ENCODE measurements around the gene CDT1.
A peak's percentile ranks its signal among the peaks of the same experiment; 100 is the strongest.

The CDT1 gene

DNA sequence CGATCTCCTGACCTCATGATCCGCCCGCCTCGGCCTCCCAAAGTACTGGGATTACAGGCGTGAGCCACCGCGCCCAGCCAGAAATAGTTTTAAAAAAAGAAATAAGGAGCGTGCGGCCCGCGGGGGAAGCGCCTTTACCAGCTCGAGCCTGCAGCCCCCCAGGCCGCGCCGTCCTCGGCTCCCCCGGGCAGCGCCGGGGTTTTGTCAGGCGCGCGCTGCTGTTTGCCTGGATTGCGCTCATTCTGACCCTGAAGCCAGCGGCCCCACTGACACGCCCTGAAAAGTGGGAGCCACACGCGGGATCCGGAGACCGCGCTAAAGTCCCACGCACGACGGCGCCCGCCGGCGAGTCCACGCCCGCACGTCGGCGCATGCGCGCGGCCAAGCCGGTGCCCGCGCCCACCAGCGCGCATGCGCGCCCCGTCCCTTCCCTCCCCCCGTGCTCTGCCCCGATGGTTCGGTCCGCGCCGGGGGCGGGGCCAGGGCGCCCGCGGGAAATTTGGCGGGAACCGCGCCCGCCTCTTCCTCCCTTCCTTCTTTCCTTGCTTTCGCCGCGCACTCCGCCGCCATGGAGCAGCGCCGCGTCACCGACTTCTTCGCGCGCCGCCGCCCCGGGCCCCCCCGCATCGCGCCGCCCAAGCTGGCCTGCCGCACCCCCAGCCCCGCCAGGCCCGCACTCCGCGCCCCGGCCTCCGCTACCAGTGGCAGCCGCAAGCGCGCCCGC, at the start of gene CDT1:
CDT1 (plus strand) TSS at position 526 of the 724 bp plus-strand sequence; CDS start at position 569, 43 bp downstream.
- peak; percentile 98 for DNase-seq

DNA sequence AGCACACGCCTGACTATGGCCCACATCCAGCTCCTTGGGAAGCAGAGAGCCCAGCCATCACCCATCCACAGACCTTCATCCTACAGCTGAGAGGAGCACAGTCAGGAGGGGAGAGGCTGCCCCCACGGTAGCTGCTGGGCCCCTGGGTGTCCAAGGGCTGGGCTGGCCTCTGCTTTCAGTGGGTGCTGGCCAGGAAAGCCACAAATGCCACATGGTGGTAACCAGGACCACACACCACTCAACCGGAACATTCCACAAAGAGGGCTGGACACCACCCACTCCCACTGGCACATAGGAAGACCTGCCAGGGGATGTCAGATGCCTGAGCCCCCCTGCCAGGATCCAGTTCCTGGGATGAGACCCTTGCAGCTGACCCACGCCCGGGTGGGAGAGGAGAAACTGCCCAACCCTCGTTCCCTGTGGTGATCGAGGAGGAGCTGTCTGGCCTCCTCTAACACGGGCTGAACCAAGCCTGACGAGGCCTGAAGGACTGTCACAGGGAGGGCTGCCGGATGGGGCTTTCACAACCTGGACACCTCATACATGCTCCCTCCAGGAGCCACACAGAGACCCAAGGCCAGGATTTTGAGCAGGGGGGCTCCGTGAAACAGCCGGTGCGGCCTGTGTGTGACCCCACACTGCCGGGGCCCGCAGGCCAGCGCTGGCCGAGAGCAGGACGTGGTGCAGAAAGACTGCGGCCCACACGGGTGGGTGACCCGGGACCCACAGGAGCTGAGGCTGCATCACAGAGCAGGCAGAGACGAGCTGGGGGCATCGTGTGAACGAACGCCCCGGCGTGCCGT, 49.3 kb upstream of the CDT1 start:
- no peak for DNase-seq

DNA sequence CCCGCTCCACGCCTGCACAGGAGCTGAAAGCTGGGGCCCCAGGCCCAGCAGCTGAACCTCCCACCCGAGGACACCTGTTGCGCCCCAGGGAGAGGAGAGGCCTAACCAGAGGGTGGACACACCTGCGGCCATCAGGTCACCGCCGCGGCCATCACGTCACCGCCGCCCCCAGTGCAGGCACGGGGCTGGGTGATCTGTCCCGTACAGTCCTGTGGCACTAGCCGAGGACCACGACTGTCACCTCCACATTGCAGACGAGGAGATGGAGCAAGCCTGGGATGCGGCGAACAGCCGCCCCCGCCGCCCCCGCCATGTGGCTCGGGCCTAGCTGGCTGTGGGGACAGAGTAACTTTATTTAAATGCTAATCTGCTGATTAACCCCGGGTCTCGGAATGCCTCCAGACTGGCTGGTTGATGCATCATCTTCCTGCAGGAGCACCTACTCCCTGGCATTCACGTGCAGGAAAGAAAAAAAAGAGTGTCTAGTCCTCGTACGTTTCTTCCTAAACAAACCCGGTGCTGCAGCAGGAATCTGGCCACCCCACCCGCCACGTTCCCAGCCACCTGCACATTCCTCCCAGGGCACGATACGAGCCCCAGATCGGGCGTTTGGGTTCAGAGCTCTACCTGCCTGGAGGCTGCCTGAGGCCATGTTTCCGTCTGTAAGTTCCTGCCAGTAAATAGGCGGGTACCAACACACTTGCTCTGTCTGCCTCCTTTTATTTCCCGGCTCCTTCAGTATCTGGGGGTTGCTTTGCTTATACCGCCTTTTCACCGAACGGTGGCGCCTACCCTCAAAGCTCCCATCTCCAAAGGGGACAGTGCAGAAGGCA, 48.5 kb upstream of the CDT1 start:
- DNase-seq: no peak

DNA sequence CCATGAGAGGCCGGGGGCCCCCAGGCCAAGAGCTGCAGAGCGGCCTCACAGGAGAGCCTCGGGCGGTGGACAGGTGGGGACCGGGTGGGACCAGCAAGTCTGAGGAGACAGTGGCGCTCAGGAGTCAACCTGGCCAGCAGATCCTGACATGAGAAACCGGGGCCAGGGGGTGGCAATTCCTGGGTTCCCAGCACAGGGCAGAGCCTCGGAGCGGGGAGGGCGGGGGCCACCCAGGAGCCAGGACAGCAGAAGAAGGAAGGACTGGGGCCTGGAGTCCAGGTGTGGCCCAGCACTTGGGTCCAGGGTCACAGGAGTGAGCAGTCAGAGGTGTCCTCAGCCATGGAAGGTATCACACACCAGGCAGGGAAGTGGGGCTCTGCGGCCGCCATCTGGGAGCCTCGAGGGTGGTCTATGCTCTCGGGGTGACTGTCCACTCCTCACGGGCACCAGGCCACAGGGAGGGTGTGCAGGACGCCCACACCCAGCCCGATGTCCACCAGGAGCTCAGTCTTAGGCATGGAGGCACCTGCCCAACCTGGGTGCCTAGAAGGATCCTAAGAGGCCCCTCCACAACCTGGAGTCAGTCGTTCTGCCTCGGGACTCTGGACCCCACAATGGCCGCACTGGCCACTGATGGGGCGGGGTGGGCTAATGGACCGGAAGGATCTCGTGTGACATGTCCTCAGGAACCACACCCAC, 47.7 kb upstream of the CDT1 start:
- no peak for DNase-seq

DNA sequence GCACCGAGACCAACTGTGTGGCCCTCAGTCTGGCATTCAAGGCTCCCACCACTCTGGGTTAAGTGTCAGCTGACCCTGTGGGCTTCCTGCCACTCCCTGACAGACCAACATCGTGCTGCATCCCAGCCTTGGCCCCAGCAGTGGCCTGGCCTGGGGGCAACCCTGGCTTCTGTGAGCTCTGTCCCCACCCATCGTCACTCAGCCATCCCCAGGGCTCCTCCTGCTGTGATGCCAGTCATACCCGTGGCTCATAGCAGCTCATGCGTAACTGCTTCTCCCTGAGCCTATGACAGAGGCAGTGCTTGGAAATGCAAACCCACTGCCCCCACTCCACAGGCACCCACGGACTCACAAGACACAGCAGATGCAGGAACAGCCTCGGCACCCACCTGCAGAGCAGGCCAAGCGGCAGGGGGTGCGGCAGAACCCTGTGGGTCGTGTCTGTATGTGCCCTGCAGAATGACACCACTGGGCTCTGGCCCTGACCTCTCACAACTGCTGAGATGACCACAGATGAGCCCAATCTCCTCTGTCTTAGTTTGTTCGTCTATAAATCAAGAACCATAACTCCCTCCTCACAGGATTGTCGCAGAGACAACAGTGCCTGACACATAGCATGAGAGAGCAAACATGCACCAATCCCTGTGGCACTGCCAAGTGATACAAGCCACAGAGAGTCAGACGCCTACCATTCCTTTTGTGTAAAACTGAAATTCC, 45.2 kb upstream of the CDT1 start:
- no peak for DNase-seq

DNA sequence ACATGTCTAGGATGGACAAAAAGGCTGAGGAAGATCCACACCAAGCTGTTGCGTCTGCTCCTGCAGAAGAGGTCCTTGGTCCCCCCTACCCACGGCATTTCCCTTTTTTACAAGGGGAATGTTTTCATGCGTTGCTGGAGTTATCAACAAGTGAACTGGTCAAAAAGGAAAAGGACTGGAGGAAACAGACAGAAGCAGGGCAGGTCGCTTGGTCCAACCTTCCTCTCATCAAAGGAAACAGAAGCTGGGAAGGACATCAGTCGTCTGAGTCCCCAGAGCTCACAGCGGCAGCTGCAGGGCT, 44.7 kb upstream of the CDT1 start:
- no peak for DNase-seq

DNA sequence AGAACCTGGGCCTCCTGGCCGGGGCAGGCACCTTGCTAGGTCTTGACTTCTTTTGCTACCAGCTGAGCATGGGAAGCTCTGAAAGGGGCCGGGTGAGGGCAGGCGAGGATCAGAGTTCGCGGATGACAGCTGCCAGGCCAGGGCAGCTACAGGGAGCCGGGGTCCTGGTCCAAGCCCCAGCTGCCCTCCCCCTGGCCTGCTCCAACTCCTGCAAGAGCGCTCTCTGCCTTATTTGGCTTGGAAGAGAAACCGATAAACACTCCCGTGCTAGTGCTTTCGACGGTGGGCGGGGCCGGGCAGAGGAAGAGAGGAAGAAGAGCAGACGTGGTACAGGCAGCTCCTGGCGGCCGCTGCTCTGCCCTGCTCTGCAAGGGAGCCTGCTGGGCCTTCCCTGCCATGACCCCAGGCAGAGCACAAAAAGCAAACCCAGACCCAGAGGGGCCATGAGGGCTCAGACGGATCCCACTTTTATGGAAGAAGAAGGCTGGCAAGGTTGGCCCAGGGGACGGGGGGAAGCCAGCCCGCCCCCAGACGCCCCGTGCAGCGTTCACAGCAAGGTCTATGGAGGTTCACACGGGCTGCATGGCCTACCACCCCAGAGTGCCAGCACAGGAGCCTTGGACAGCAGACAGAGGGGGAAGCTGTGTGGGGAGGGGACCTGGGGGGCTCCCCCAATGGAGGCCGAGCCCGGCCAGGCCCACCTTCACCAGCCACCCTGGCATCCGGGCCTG, 44.2 kb upstream of the CDT1 start:
- DNase-seq: no peak

DNA sequence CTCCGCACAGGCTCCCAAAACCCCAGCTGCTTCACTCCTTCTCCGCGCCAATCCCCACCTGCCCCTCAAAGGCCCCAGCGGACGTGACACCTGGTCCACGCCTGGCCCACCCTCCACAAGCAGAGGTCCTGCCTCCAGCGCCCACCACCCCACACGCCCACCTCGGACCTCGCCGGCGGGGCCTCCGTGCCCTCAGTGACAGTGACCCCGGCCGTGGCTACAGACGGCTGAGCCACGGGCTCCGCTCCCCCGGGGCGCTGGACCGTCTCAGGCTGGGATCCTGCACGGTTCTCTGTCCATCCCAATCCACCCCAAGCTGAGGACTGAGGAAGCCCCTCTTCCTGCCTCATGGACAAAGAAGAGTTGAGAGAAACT, 43.6 kb upstream of the CDT1 start:
- DNase-seq: no peak

DNA sequence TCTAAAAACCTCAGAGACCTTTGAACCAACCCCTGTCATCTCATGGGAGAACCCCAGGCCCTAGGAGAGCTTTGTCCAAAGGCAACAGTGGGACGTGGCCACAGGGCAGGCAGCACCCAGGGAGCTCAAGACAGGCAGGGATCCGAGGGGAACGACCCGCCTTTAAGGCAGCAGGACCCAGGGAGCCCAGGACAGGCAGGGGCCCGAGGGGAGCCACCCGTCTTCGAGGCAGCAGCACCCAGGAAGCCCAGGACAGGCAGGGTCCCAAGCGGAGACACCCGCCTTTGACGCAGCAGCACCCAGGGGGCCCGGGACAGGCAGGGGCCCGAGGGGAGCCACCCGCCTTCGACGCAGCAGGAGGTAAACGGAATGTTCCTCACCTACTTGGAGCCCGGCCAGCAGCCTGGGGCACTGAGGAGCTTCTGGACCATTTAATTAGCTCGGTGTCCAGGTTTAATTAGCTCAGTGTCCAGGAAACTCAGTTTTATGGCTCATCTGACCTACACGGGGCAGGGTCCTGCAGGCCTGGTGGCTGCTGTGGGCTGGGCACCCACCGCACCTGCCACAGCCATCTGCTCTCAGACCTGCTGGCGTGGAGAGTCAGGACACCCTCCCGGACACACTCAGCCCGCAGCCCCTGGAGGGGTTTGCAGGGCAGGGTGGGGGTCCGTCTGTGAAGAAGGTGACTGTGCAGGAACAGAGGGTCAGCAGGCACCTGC, 43.0 kb upstream of the CDT1 start:
- no peak for DNase-seq

DNA sequence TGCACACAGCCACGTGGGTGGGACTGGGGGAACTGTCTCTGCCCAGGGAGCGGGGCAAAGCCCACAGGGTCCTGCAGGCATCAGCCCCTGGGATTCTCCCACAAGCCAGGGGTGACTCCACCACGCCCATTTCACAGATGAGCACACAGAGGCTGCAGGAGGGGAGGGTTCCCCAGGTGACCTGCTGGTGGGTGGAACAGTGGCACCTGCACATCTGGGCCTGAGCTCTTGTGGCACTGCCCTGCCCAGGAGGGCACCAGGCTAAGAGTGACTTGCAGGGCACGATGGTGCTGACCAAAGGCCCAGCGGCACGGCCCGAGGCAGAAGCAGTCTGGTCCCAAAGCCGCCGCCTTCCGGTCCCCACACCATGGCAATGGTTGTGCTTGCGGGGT, 42.5 kb upstream of the CDT1 start:
- no peak for DNase-seq

DNA sequence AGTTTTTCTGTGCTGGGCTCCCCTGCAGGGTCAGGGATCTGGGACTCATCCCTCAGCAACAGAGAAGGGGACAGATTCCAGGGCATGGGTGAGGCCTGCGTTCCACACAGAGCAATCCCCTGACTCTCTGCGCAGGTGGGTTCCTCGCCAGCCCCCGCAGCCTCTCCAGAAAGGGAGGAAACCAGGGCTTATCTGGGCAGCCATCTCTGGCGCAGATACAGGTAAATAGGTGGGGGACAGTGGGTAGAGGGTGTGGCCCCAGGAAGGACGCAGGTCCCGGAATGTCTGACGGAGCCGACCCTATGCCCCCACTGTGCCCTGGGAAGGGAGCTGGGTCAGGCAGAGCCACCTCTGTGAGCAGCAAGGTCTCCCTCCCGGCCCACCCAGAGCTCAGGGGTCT, 41.8 kb upstream of the CDT1 start:
- no peak for DNase-seq

DNA sequence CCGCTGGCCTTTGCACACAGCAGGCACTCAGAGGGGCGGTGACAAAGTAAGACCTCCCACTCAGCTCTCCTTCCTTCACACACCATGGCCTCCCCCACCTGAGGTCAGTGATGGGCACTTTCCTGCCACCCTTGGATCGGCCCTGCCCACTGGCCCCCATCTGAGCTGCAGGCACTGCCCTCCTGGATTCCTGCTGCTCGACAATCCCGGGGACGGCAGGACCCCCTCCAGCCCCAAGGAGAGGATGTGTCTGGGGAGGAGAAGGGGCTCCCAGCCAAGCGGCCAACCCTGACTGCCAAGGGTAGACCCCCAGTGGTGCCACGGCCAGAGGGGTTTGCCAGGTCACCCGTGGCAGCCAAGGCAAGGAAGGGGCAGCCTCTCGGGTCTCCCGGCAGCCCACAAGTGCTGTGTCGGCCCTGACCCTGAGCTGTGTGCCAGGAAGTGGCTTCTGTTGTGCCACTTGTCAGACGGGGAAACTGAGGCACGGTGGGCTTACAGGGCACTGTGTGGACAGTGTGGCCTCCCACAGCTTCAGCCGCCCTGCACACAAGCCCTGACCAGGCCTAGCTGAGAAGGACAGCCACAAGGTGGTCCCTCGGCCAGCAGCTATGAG, 41.2 kb upstream of the CDT1 start:
- DNase-seq: no peak

DNA sequence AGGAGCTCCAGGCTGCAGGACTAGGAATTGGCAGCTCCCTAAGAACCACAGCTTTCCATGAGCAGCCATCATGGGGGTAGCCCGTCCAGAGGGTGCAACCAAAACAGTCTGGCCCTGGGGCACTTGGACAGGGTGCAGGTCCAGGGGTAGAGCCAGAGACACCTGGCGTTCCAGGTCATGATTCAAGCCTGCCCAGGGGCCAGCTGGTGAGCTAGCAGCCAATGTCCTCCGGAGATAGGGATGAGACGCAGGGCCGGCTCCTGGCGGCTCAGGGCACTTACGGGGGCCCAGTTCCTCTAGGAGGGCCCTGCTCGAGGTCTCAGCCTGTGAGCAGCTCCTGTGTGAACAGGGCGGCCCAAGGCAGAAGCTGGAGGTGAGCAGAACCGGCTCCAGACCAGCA, 40.6 kb upstream of the CDT1 start:
- no peak for DNase-seq

DNA sequence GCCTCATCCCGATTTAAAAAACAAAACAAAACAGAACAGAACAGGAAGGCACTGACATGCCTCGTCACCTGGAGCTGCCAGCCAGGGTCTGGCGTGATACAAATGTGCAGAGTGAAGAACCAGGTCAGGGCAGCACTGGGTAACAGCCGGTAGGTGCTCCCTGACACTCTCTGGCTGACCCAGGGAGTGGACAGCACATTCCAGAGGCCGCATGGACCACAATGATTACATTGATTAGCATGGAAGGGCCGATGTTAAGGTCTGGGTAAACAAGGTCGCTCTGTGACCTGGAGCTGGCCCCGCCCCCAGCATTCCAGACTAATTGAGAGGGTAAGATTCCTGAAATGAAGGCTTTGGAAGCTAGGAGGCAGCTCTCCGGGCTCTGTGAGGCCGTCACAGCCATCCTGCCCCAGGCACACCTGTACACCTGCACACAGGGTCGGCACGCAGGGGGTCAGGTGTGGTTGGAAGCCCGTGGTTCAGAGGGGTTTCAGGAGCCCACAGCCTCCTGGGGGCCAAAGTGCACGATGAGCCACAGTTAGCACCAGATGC, 40.0 kb upstream of the CDT1 start:
- DNase-seq: no peak

DNA sequence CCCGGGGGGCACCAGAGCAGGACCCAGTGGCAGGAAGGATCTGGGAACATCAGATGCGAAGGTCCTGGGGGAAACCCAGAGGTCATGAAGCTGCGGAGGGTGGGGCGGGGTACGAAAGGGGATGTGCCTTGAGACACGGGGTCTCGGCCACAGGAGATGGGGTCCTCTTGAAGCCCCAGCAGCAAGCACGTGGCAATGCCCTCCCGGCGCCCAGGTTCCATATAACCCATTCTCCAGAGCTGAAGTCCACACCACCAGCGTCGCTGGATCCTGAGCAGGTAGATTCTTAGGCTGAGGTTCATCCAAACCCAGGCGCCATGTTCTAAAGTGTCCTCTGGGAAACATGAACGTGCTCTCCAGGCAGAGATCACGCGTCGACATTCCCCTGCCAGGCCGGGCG, 39.5 kb upstream of the CDT1 start:
- no peak for DNase-seq

DNA sequence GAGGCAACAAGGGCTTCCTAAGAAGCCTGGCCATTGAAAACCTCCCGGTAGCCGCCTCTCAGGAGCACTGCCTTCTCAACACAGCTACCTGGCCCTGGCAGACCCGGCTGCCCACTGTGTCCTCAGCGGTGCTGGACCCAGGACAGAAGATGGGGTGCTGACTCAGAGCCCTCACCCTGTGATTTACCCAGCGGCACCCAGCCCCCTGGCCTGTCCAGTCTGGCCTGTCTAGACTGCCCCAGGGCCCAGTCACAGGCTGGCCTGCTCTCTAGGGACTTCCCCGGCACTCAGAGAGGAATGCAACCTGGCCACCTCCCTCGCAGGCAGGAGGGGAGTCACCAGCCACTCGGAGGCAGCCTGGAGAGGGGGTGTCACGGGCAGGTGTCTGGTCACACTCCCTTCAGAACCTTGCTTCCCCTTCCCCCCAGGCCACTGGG, 38.7 kb upstream of the CDT1 start:
- DNase-seq: no peak

DNA sequence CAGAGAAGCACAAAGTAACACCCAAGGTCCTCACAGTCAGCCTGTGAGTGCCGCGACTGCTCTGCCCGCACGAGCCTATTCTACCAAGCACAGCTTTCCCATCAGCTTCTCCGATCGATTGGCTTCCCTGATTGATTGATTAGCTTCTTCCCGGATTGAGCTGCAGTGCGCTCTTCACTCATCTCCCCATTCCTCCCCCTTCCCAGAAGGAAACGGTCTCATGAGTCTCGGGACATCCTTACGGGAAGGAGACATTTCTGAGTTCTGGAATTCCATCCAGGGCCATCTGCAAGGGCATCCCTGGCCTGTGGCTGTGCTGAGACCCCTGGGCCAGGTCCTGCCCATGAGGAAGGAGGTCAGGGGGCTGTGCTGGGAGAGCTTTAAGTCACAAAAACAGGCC, 36.6 kb upstream of the CDT1 start:
- DNase-seq: no peak

DNA sequence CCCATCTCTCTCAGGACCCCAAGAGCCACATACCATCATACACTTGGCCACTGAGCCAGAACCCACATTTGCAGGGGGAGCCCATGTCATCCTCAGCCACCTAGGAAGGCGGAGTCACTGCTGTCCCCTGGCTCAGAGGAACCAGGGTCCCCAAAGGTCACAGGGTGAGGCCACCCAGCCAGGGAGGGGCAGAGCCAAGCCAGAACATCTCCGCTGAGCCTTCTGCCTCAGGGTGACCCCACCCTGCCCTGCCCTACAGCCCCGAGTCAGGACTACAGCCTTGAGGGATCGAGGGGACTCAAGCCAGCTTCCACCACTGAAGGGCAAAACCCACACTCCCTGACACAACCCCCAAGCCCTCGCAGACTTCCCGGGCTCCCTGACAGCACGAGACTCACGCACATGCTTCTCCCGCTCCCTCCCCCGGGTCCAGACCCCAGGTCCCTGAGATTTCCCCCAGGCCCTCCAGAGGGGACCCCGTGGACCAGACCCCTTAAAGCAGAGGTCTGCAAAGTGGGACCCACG, 36.0 kb upstream of the CDT1 start:
- DNase-seq: no peak

DNA sequence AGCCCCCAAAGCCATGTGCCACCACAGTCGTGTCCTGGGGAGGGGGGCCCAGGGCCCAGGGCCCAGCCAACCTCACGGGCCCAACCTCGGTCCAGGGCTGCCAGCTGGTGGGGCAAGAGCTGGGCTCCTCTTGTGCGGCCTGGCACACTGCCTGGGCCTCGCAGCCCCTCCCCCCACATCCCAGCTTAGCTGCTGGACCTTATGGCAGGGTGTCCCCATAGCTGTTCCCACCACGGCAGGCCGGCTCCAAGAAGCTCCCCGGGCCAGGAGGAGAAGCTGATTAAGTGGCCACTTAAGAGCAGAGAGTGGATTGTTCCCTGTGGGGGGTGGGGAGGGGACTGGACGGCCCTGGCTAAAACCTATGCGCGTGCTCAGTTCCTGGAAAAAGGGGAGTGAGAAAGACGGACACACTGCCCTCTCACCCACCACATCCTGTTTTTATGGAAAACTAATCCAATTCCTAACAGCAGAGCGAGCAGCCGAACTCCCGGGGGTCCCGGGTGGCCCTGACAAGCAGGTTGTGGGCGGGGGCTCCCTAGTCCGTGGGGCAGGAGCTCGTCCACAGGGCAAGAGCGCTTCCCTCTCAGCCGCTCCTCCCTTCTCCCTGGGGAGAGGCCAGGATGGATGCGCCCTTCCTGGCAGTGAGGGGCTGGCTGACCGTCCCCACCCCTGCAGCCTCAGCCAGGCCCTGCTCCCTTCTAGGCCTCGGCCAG, 35.4 kb upstream of the CDT1 start:
- DNase-seq: no peak
